PC-9 (cell line): ENCODE data around the gene NTNG1.

Experiments
- EZH2 ChIP-seq: fragments of 200-600 bp; sonication (generic); IDR thresholded peaks from 2 replicates; pipeline ENCODE4 v1.8.0; 2017; ENCODE audit warnings: antibody characterized with exemption, low read depth
- TF ChIP-seq, protein P1 (sequence below): fragments of 200-600 bp; sonication (generic); conservative IDR thresholded peaks from 2 replicates; pipeline ENCODE4 v1.6.1; 2017; ENCODE audit warnings: mixed run types, antibody characterized with exemption, mild to moderate bottlenecking, moderate library complexity

DNA sequence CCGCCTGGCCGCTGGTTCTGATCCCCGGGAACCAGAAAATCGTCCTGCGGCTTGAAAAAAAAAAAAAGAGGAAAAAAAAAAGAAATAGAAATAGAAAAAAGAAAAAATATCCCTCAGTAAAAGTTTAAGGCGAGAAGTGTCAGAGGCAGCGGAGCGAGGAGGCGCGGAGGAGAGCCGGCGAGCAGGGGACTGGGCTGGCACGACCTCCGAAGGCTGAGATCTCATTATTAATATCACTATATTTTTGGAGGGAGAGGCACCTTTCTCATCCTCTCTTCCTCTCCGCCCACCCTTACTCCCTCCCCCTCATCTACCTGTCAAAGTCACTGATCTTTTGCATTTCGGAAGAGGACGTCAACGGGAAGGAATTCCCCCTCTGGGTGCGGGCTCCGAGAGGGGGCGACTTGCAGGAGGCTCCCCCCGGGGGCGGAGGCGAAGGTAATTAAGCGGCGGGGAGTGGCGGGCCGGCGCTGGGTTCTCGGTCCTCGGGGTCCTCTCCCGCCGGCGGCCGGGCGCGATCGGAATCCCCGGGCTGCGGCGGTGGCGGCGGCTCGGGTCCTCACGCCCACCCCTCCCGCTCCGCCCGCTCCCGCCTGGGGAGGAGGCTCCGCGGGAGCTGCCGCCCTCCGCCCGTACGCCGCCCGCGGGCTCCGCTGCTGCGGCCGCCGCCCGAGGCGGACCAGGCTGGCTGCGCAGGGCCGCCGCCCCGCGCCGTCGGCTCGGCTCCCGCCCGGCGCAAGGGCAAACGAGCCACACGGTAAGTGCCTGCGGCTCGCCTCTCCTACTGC, at the start of gene NTNG1:
- no peak for TF ChIP-seq EZH2
- TF ChIP-seq, protein P1, sequence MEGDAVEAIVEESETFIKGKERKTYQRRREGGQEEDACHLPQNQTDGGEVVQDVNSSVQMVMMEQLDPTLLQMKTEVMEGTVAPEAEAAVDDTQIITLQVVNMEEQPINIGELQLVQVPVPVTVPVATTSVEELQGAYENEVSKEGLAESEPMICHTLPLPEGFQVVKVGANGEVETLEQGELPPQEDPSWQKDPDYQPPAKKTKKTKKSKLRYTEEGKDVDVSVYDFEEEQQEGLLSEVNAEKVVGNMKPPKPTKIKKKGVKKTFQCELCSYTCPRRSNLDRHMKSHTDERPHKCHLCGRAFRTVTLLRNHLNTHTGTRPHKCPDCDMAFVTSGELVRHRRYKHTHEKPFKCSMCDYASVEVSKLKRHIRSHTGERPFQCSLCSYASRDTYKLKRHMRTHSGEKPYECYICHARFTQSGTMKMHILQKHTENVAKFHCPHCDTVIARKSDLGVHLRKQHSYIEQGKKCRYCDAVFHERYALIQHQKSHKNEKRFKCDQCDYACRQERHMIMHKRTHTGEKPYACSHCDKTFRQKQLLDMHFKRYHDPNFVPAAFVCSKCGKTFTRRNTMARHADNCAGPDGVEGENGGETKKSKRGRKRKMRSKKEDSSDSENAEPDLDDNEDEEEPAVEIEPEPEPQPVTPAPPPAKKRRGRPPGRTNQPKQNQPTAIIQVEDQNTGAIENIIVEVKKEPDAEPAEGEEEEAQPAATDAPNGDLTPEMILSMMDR, result no peak
